ENCODE measurements around the gene CTSD.

The CTSD gene

GRCh38 chr11:1706634-1707400, 56.9 kb downstream of the CTSD start:
- H3K4me1 ChIP-seq (ENCODE audit: control insufficient read depth in 1 of 2, insufficient read depth in 2 of 2, low read length in 2 of 2), result peaks cover 3% of the 10 kb centered on the region in 2 experiments
- H2BK5ac ChIP-seq (ENCODE audit: low read depth, low read length, poor library complexity), result no peak overlapping the region
- H3K4me3 ChIP-seq (ENCODE audit: low read depth, low read length), result no peak overlapping the region
- H3K18ac ChIP-seq (ENCODE audit: low read length), result no peak overlapping the region
- H3K27ac ChIP-seq (ENCODE audit: low read depth, low read length), result no peak overlapping the region
- no peak overlapping the region for H4K91ac ChIP-seq (ENCODE audit: low read depth, low read length)
- H3K79me2 ChIP-seq (ENCODE audit: control insufficient read depth, insufficient read depth, low read length, poor library complexity), result no peaks in the 10 kb centered on the region
- no CpG with 5 or more reads among the region's 17 CpGs for whole genome bisulfite sequencing (ENCODE audit: extremely low coverage, insufficient coverage, insufficient read length)
- no peak overlapping the region for H4K12ac ChIP-seq (ENCODE audit: low read depth, low read length)
- no peak overlapping the region for H3K9ac ChIP-seq (ENCODE audit: low read length)
- DNase-seq, result no peak
- H3K23ac ChIP-seq (ENCODE audit: low read length), result no peak overlapping the region
- H3K14ac ChIP-seq (ENCODE audit: low read length), result no peak overlapping the region
- no peaks in the 10 kb centered on the region for H3K27me3 ChIP-seq (ENCODE audit: insufficient read depth, low read length)
- no peak overlapping the region for H3K4me2 ChIP-seq (ENCODE audit: low read length)
- no peak overlapping the region for H2AK5ac ChIP-seq (ENCODE audit: low read length)
- H2BK12ac ChIP-seq (ENCODE audit: low read length), result no peak overlapping the region
- no peak overlapping the region for H4K8ac ChIP-seq (ENCODE audit: low read depth, low read length)
- H2AFZ ChIP-seq (ENCODE audit: insufficient read depth, low read length, poor library complexity), result no peak overlapping the region
- no peaks in the 10 kb centered on the region for H3K9me3 ChIP-seq (ENCODE audit: insufficient read depth, low read depth, low read length)
- H3K79me1 ChIP-seq (ENCODE audit: low read length), result no peaks in the 10 kb centered on the region
- no peak overlapping the region for H3K4ac ChIP-seq (ENCODE audit: low read depth, low read length)
- H3K36me3 ChIP-seq (ENCODE audit: control insufficient read depth in 1 of 2, insufficient read depth in 2 of 2, low read length in 2 of 2), result no peaks in the 10 kb centered on the region
- no peak overlapping the region for H2BK120ac ChIP-seq (ENCODE audit: insufficient read depth, low read length, poor library complexity)

DNA sequence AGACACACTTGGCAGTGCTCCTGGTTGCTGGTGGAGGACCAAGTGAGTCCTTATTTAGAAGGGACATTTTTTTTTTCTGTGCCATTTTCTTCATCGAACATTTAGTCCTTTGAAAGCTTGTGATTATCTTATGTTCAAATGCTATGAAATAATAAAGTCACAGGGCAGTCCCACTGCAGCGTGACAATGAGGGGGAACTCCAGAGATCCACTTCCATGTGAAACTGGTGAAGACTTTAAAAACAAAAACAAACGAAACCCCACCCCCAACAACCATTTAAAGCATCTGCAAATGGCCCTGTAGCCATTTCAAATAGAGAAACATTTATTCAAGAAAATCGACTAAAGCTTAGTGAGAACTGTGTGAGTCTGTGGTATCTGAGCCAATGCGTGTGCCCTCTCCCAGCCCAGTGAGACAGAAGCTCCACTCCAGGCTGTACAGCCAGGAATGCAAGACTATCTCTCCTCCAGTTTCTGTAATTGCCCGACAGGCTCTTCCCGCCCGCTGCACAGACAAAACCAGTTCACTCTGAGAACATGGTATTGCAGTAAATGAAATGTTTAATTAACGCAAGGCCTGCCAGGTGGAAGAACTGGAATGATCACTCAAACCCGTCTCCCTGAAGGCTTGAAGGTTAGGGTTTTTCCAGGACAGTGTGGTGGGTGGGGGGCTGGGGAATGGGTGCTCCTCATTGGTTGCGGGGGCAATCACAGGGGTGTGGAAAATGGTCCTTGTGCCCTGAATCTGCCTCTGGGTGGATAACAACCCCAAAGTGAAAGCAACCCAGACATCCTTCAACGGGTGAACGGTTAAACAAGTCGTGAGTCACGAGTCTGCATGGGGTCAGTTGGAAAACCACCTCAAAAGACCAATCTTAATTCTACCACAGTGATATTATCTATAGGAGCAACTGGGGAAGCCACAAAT, 58.3 kb downstream of the CTSD start:
- Histone ChIP-seq H3K4ac (ENCODE audit: low read depth, low read length) (no peak overlapping the region), H3K18ac (ENCODE audit: low read length) (no peak overlapping the region), H3K23ac (ENCODE audit: low read length) (no peak overlapping the region), H2BK12ac (ENCODE audit: low read length) (no peak overlapping the region), H3K27ac (ENCODE audit: low read depth, low read length) (no peak overlapping the region), H3K14ac (ENCODE audit: low read length) (no peak overlapping the region), H2BK5ac (ENCODE audit: low read depth, low read length, poor library complexity) (no peak overlapping the region), H3K9me3 (ENCODE audit: insufficient read depth, low read depth, low read length) (no peaks in the 10 kb centered on the region), H2BK120ac (ENCODE audit: insufficient read depth, low read length, poor library complexity) (no peak overlapping the region), H3K27me3 (ENCODE audit: insufficient read depth, low read length) (no peaks in the 10 kb centered on the region), H2AFZ (ENCODE audit: insufficient read depth, low read length, poor library complexity) (no peak overlapping the region), H3K4me3 (ENCODE audit: low read depth, low read length) (no peak overlapping the region), H3K79me2 (ENCODE audit: control insufficient read depth, insufficient read depth, low read length, poor library complexity) (no peaks in the 10 kb centered on the region), H4K12ac (ENCODE audit: low read depth, low read length) (no peak overlapping the region), H3K36me3 (ENCODE audit: control insufficient read depth in 1 of 2, insufficient read depth in 2 of 2, low read length in 2 of 2) (no peaks in the 10 kb centered on the region), H4K8ac (ENCODE audit: low read depth, low read length) (no peak overlapping the region), H3K79me1 (ENCODE audit: low read length) (no peaks in the 10 kb centered on the region), H4K91ac (ENCODE audit: low read depth, low read length) (no peak overlapping the region), H2AK5ac (ENCODE audit: low read length) (no peak overlapping the region), H3K4me1 (ENCODE audit: control insufficient read depth in 1 of 2, insufficient read depth in 2 of 2, low read length in 2 of 2) (peaks cover 3% of the 10 kb centered on the region in 2 experiments), H3K9ac (ENCODE audit: low read length) (no peak overlapping the region), H3K4me2 (ENCODE audit: low read length) (no peak overlapping the region)
- no CpG with 5 or more reads among the region's 15 CpGs for WGBS (ENCODE audit: extremely low coverage, insufficient coverage, insufficient read length)
- peak in 1 of 2 donors; percentile 4 for DNase-seq

DNA sequence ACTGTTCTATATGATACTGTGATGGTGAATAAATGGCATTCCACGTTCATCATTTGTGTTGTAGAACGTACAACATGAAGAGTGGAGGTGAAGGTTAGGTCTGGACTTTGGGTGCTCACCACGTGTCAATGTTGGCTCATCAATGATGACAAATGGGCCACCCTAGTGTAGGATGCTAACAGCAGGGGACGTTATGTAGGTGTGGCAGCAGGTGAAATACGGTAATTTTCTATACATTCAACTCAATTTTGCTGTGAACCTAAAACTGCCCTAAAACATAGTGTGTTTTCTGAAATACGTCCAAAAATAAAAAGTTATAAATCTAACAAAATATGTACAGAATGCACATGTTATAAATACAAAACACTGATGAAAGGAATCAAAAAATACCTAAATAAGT, 60.6 kb downstream of the CTSD start:
- Histone ChIP-seq H2BK12ac (ENCODE audit: low read length) (no peak overlapping the region), H2BK120ac (ENCODE audit: insufficient read depth, low read length, poor library complexity) (no peak overlapping the region), H3K36me3 (ENCODE audit: control insufficient read depth in 1 of 2, insufficient read depth in 2 of 2, low read length in 2 of 2) (no peaks in the 10 kb centered on the region), H3K14ac (ENCODE audit: low read length) (no peak overlapping the region), H3K27me3 (ENCODE audit: insufficient read depth, low read length) (no peaks in the 10 kb centered on the region), H3K23ac (ENCODE audit: low read length) (no peak overlapping the region), H3K9ac (ENCODE audit: low read length) (no peak overlapping the region), H3K4me3 (ENCODE audit: low read depth, low read length) (no peak overlapping the region), H3K27ac (ENCODE audit: low read depth, low read length) (no peak overlapping the region), H4K91ac (ENCODE audit: low read depth, low read length) (no peak overlapping the region), H2AK5ac (ENCODE audit: low read length) (no peak overlapping the region), H3K4me2 (ENCODE audit: low read length) (no peak overlapping the region), H3K79me2 (ENCODE audit: control insufficient read depth, insufficient read depth, low read length, poor library complexity) (no peaks in the 10 kb centered on the region), H3K9me3 (ENCODE audit: insufficient read depth, low read depth, low read length) (no peaks in the 10 kb centered on the region), H3K79me1 (ENCODE audit: low read length) (no peaks in the 10 kb centered on the region), H3K4me1 (ENCODE audit: control insufficient read depth in 1 of 2, insufficient read depth in 2 of 2, low read length in 2 of 2) (peaks cover 3% of the 10 kb centered on the region in 2 experiments), H4K12ac (ENCODE audit: low read depth, low read length) (no peak overlapping the region), H3K18ac (ENCODE audit: low read length) (no peak overlapping the region), H4K8ac (ENCODE audit: low read depth, low read length) (no peak overlapping the region), H2AFZ (ENCODE audit: insufficient read depth, low read length, poor library complexity) (no peak overlapping the region), H3K4ac (ENCODE audit: low read depth, low read length) (no peak overlapping the region), H2BK5ac (ENCODE audit: low read depth, low read length, poor library complexity) (no peak overlapping the region)
- no peak for DNase-seq
- no CpG with 5 or more reads among the region's 6 CpGs for WGBS (ENCODE audit: extremely low coverage, insufficient coverage, insufficient read length)
